ENCODE measurements around the gene UCKL1.

UCKL1 gene

GRCh38 chr20:63890201-63890576, 66.0 kb downstream of the UCKL1 start:
- DNase-seq (ENCODE audit: low spot score): no peak

Data from kidney tubule cell (primary cell).